ENCODE data around the gene TRUB2. TPM values are rescaled to one million over a fixed set of nuclear protein-coding genes. Genes with fewer than 3 reads are reported as not detected.

The TRUB2 gene
- total RNA-seq (2016; rRNA removed; fragmentation: Illumina TruSeq; extraction: Trizol) = 41.2 and 57.8 TPM in 2 replicates
- 10.4 and 12.1 TPM in 2 replicates for total RNA-seq (2016; cell fraction: cytosol; rRNA removed; fragmentation: Illumina TruSeq; extraction: Trizol; ENCODE audit: low read depth)
- total RNA-seq (2016; cell fraction: insoluble cytoplasmic fraction; rRNA removed; fragmentation: Illumina TruSeq; extraction: Trizol) = 45.4 and 61.4 TPM in 2 replicates
- 14.0 and 15.7 TPM in 2 replicates for total RNA-seq (2016; cell fraction: membrane; rRNA removed; fragmentation: Illumina TruSeq; extraction: Trizol)
- 16.3 and 19.3 TPM in 2 replicates for total RNA-seq (2016; cell fraction: nucleus; rRNA removed; fragmentation: Illumina TruSeq; extraction: Trizol)
- polyA plus RNA-seq (2011; rRNA removed) = 22.3 and 26.5 TPM in 2 replicates
- polyA plus RNA-seq (2011; cell fraction: cytosol; rRNA removed) = 15.5 and 18.8 TPM in 2 replicates
- polyA plus RNA-seq (2011; cell fraction: nucleus; rRNA removed) = 10.4 and 11.9 TPM in 2 replicates
- 17.0 and 18.3 TPM in 2 replicates for polyA plus RNA-seq (2012)
- polyA plus RNA-seq (2016; cell fraction: cytosol; fragmentation: Illumina TruSeq; extraction: Trizol; ENCODE audit: low read depth) = 8.5 and 10.6 TPM in 2 replicates
- 47.4 and 47.7 TPM in 2 replicates for polyA plus RNA-seq (2016; cell fraction: insoluble cytoplasmic fraction; fragmentation: Illumina TruSeq; extraction: Trizol; ENCODE audit: low read depth)
- 9.1 and 10.5 TPM in 2 replicates for polyA plus RNA-seq (2016; cell fraction: membrane; fragmentation: Illumina TruSeq; extraction: Trizol; ENCODE audit: low read depth)
- polyA plus RNA-seq (2016; cell fraction: nucleus; fragmentation: Illumina TruSeq; extraction: Trizol; ENCODE audit: insufficient read depth, low read depth) = 23.3 and 26.5 TPM in 2 replicates
- polyA minus RNA-seq (2011; rRNA and poly(A)+ RNA removed; ENCODE audit: low replicate concordance) = 28.6 and 113 TPM in 2 replicates
- polyA minus RNA-seq (2011; cell fraction: cytosol; rRNA and poly(A)+ RNA removed) = 18.2 and 21.4 TPM in 2 replicates
- 12.0 and 13.4 TPM in 2 replicates for polyA minus RNA-seq (2011; cell fraction: nucleus; rRNA and poly(A)+ RNA removed)
- percentile 61 among the genes with signal in this experiment for Bru-seq, nascent RNA
- percentile 65 among the genes with signal in this experiment for BruChase-seq, experiment 1, labeled RNA remaining after a 6-hour chase
- percentile 61 among the genes with signal in this experiment for BruChase-seq, experiment 2, labeled RNA remaining after a 2-hour chase
- long read RNA-seq, experiment 1, full-length matches to known transcripts = 84 of 89 reads
- long read RNA-seq, experiment 1, partial matches to known transcripts = 1 of 89 reads
- long read RNA-seq, experiment 1, other reads (novel, unspliced or antisense) = 4 of 89 reads
- long read RNA-seq, experiment 2, full-length matches to known transcripts = 52 of 72 reads
- long read RNA-seq, experiment 2, partial matches to known transcripts = 2 of 72 reads
- long read RNA-seq, experiment 2, other reads (novel, unspliced or antisense) = 18 of 72 reads

- Histone ChIP-seq H3K9ac (ENCODE audit: insufficient read depth, low read depth, low read length) (peak within 1 kb of the TSS; percentile 96), H3K9me3 (ENCODE audit: low read length) (no peaks in the 10 kb centered on the region), H3K27me3 (ENCODE audit: control insufficient read depth in 1 of 2, insufficient read depth in 2 of 2, low read length in 2 of 2) (no peaks in the 10 kb centered on the region; a peak in 1 of 5 replicates), H4K20me1 (ENCODE audit: insufficient read depth, low read length) (no peaks in the 10 kb centered on the region), H3K36me3 (replicated peaks in 1 of 2; ENCODE audit: control insufficient read depth in 1 of 2, insufficient read depth in 2 of 2, low read length in 2 of 2) (peaks cover 7 to 26% of the 10 kb centered on the region in 2 experiments), H3K4me2 (ENCODE audit: low read depth, low read length) (peak within 1 kb of the TSS; percentile 97), H3K4me1 (ENCODE audit: insufficient read depth, low read length) (peaks cover 23% of the 10 kb centered on the region), H3K4me3 (replicated peaks in 1 of 3; ENCODE audit: insufficient read depth in 1 of 3, low read depth in 2 of 3, low read length in 3 of 3) (peak within 1 kb of the TSS; percentile 93 to 99 (median 94)), H3K79me2 (ENCODE audit: insufficient read depth, low read length) (peaks cover 33% of the 10 kb centered on the region), H2AFZ (ENCODE audit: low read length) (peak within 1 kb of the TSS; percentile 97), H3K27ac (ENCODE audit: extremely low read length, insufficient read depth, low read length) (peak within 1 kb of the TSS; percentile 93)
- TSS peak; percentile 71 for BruUV-seq (replicated peaks)
- ChIA-PET POLR2A (no interaction called here), CTCF (ENCODE audit: low intra/inter-chr PET ratio, low total read pairs) (no interaction called here)
- intact Hi-C loops (cut with micrococcal nuclease; ENCODE audit: unreplicated experiment) (loop anchor here (2.0 kb wide), 2 partner anchors 18 to 26 kb away; partner anchors contain the start of gene SLC27A4), in situ Hi-C loops (cut with HindIII; ENCODE audit: extremely low pct_ligation_motif_present, low pct_unique_long_range_greater_than_20kb) (no loop called here)
- FAIRE-seq = peak; percentile 55
- ATAC-seq = peak; percentile 93
- DNase-seq (ENCODE audit: low spot score) = peak; percentile 89
- WGBS (ENCODE audit: low lambda C conversion rate) = 0% methylated on average over 8 of the region's 83 CpGs
- TF ChIP-seq AGO2 (optimal IDR thresholded peaks at IDR 0.05; ENCODE audit: low read depth, low read length) (peak; percentile 78), GLMP (CRISPR knock-in tag; IDR thresholded peaks at IDR 0.05; ENCODE audit: borderline replicate concordance) (no peak), ZC3H13 (CRISPR knock-in tag; IDR thresholded peaks at IDR 0.05) (peak; percentile 47; the same call in 1 of the 2 replicates), ZFAT (CRISPR knock-in tag; conservative IDR thresholded peaks at IDR 0.05) (no peak), ZNF34 (CRISPR knock-in tag; IDR thresholded peaks at IDR 0.05; ENCODE audit: borderline replicate concordance) (no peak), ARID4A (CRISPR knock-in tag; IDR thresholded peaks at IDR 0.05; ENCODE audit: borderline replicate concordance) (peak; percentile 98), PRDM4 (CRISPR knock-in tag; IDR thresholded peaks at IDR 0.05; ENCODE audit: borderline replicate concordance) (no peak; the same call in 1 of the 2 replicates), ZBTB20 (CRISPR knock-in tag; IDR thresholded peaks at IDR 0.05; ENCODE audit: borderline replicate concordance, low read depth) (0 out of 2 replicates have a peak, but pooled peaks have one; percentile 51)
These were observed at the start of gene TRUB2, which contains the start of gene COQ4 for GRCh38 chr9:128322404-128323211. TSS of gene TRUB2 (minus strand) at chr9:128322447. CDS start at chr9:128322408, 39 bp downstream. TSS of gene COQ4 (plus strand) at chr9:128322839. CDS start at chr9:128322859, 20 bp downstream.
